GM12878 (cell line): ENCODE data around the gene ZNF106. TPM values are rescaled to one million over a fixed set of nuclear protein-coding genes. Genes with fewer than 3 reads are reported as not detected.

ENCODE experiments used
- ATAC-seq: fragments of 200-7000 bp; cut with Tn5 transposase; 3 replicates; pipeline ENCODE4 v1.9.1; 2020; ENCODE audit warnings: mild to moderate bottlenecking, moderate library complexity
- BruUV-seq: library from RNA; stranded (reverse); fragments of 400-500 nt; replicated peaks from 2 replicates; lab custom pipeline; 2021; lab: Mats Ljungman, UMichigan
- CTCF ChIA-PET: fragments of 300-600 bp; sonication (Branson Sonifier 250); formaldehyde crosslinking; extraction: SDS; loops from one replicate; lab custom pipeline; 2021; ENCODE audit warnings: inconsistent platforms; lab: Yijun Ruan, JAX
- POLR2A ChIA-PET: fragments of 350-600 bp; formaldehyde crosslinking; extraction: SDS; loops from one replicate; lab custom pipeline; 2021; ENCODE audit warnings: inconsistent platforms; lab: Charles Lee
- RAD21 ChIA-PET: fragments of 300-600 bp; sonication (Branson Sonifier 250); formaldehyde crosslinking; loops from one replicate; lab custom pipeline; 2023; ENCODE audit warnings: antibody characterized with exemption; ENCODE audit not compliant: unreplicated experiment; lab: Charles Lee
- SMC1A ChIA-PET: fragments of 300-600 bp; sonication (Branson Sonifier 250); formaldehyde crosslinking; loops from one replicate; lab custom pipeline; 2023; ENCODE audit not compliant: unreplicated experiment, uncharacterized antibody; lab: Charles Lee
- DNase-seq: peaks from one replicate; pipeline ENCODE4 v3.0.0-alpha.2; 2011; ENCODE audit warnings: low read depth, low spot score
- FAIRE-seq: peaks from 3 replicates; lab custom pipeline; 2011; peaks lifted over from hg19 to GRCh38; lab: Jason Lieb, UNC
- H2AFZ ChIP-seq: 2 replicates; pipeline ENCODE4 v1.6.0; 2011; ENCODE audit warnings: low read depth, low read length, control low read depth; ENCODE audit not compliant: control insufficient read depth
- H3K27ac ChIP-seq: 2 replicates; pipeline ENCODE4 v1.5.1; 2011; ENCODE audit warnings: control low read depth; ENCODE audit not compliant: control insufficient read depth, insufficient read depth
- H3K27me3 ChIP-seq, 2 experiments: replicated peaks in 1 of 2; 2 replicates each; pipeline versions ENCODE4 v1.6.0 to v1.6.1; 2011; ENCODE audit warnings: low read length in 1 of 2; ENCODE audit not compliant: control insufficient read depth in 2 of 2, insufficient read depth in 2 of 2
- H3K36me3 ChIP-seq, 2 experiments: 2 replicates each; pipeline ENCODE4 v1.5.1; 2011; ENCODE audit warnings: low read length in 1 of 2; ENCODE audit not compliant: control insufficient read depth in 2 of 2, insufficient read depth in 2 of 2
- H3K4me1 ChIP-seq: 2 replicates; pipeline ENCODE4 v1.6.1; 2011; ENCODE audit warnings: mild to moderate bottlenecking, low read length, moderate library complexity, mixed read lengths; ENCODE audit not compliant: control insufficient read depth, insufficient read depth
- H3K4me2 ChIP-seq: 2 replicates; pipeline ENCODE4 v1.6.0; 2011; ENCODE audit warnings: control low read depth; ENCODE audit not compliant: control insufficient read depth, insufficient read depth
- H3K4me3 ChIP-seq: fragments of 200-600 bp; sonication (generic); 2 replicates; pipeline ENCODE4 v1.5.1; 2016
- H3K79me2 ChIP-seq: 2 replicates; pipeline ENCODE4 v1.6.0; 2011; ENCODE audit warnings: low read length; ENCODE audit not compliant: control insufficient read depth, insufficient read depth
- H3K9ac ChIP-seq: 2 replicates; pipeline ENCODE4 v1.8.0; 2011; ENCODE audit warnings: low read length, control low read depth, mixed read lengths; ENCODE audit not compliant: control insufficient read depth, insufficient read depth
- H3K9me3 ChIP-seq: replicated peaks from 3 replicates; pipeline ENCODE4 v1.5.1; 2011; ENCODE audit warnings: mild to moderate bottlenecking, low read length; ENCODE audit not compliant: control insufficient read depth, insufficient read depth
- H4K20me1 ChIP-seq: 2 replicates; pipeline ENCODE4 v1.6.0; 2011; ENCODE audit not compliant: control insufficient read depth, insufficient read depth
- KLF5 ChIP-seq: fragments of 450-650 bp; IDR thresholded peaks from 2 replicates; pipeline ENCODE4 v1.6.1; 2014; ENCODE audit warnings: mild to moderate bottlenecking; ENCODE audit not compliant: partially characterized antibody
- SIN3A ChIP-seq: IDR thresholded peaks from 2 replicates; pipeline ENCODE4 v1.6.1; 2012; ENCODE audit warnings: low read depth, low read length, improper control_type of control experiment
- SUPT20H ChIP-seq: IDR thresholded peaks from 2 replicates; pipeline ENCODE4 v1.6.1; 2011; ENCODE audit warnings: low read depth, mild to moderate bottlenecking, low read length, moderate library complexity, borderline replicate concordance; ENCODE audit not compliant: control insufficient read depth
- ZZZ3 ChIP-seq: IDR thresholded peaks from 2 replicates; pipeline ENCODE4 v1.6.1; 2011; ENCODE audit warnings: low read depth; ENCODE audit not compliant: control insufficient read depth, insufficient read length
- WGBS: methylation state at CpG from one replicate; pipeline ENCODE4 v1.1.6; 2016; ENCODE audit warnings: low lambda C conversion rate; ENCODE audit not compliant: insufficient replicate concordance, insufficient coverage; ENCODE audit errors: missing lambda C conversion rate; 5-methylcytosine and 5-hydroxymethylcytosine counted together
- in situ Hi-C: fragments of 300-500 bp; cut with MboI; formaldehyde crosslinking; loops from 9 replicates; pipeline ENCODE4 v1.14.3; 2018; ENCODE audit warnings: mixed read lengths
- intact Hi-C: fragments of 100-400 bp; cut with micrococcal nuclease; formaldehyde crosslinking; loops from one replicate; pipeline ENCODE4 v1.14.2; 2022; ENCODE audit not compliant: unreplicated experiment
- polyA plus RNA-seq, 11 experiments: library from polyadenylated mRNA; depleted of rRNA in 4 of 11; unstranded in 6 of 11; stranded (reverse) in 5 of 11; fragments of >200 nt; fragmentation: Nextera tagmentation in 4 of 11; fragmentation: Illumina TruSeq in 1 of 11; extraction: Ambion mirVana in 4 of 11; extraction: Trizol in 1 of 11; gene quantifications; 1 replicate in 1 of 11; 2 replicates in 10 of 11; pipeline versions ENCODE4 v1.2.1 to v1.2.3, GENCODE V29; 2011 to 2016; ENCODE audit warnings: inconsistent platforms in 2 of 11, missing spikeins in 2 of 11, low read depth in 1 of 11
- total RNA-seq, 4 experiments: library from RNA; depleted of rRNA in 3 of 4; stranded (reverse); fragments of >200 nt in 3 of 4; fragmentation: Illumina TruSeq in 1 of 4; extraction: Trizol in 1 of 4; gene quantifications; 2 replicates each; pipeline versions ENCODE4 v1.2.1 to v1.2.3, GENCODE V29; 2013 to 2021

Gene ZNF106
- total and polyA plus RNA-seq, 10 of the 15 experiments (the other 5 are each of a cell fraction or from before 2014, with no cell fraction given) = 10.7 to 45.3 (median 32.5) TPM

GRCh38 chr15:42461261-42461660 lies 29.7 kb downstream of the ZNF106 start:
- peaks cover 8% of the 10 kb centered on the region for H3K4me1 ChIP-seq
- CTCF ChIA-PET = interaction anchor here (1.8 kb wide), 1 partner anchor 11 kb away, joined by 10 read pairs; no protein-coding TSS in a partner anchor
- DNase-seq (no peak), FAIRE-seq (no peak), ATAC-seq (no peak)
- TF ChIP-seq SUPT20H (no peak), ZZZ3 (no peak), KLF5 (no peak), SIN3A (no peak)
- no peaks in the 10 kb centered on the region for H4K20me1 ChIP-seq
- POLR2A ChIA-PET = interaction anchor here (1.2 kb wide), 2 partner anchors 41 to 86 kb away, joined by 3 to 6 read pairs; no protein-coding TSS in a partner anchor
- H3K36me3 ChIP-seq = peaks cover 1 to 4% of the 10 kb centered on the region in 2 experiments; a peak in 3 of 4 replicates
- SMC1A ChIA-PET = interaction anchor here (1.1 to 1.5 kb wide), 5 partner anchors 9 to 86 kb away, joined by 3 to 4 read pairs (median 3); partner anchors contain the start of genes HAUS2 and LRRC57
- H3K9ac ChIP-seq = no peak overlapping the region
- H3K4me2 ChIP-seq = no peak overlapping the region
- RAD21 ChIA-PET = no interaction called here
- intact Hi-C loops (no loop called here), in situ Hi-C loops (no loop called here)
- 46% methylated on average over 3 of the region's 3 CpGs for WGBS
- H3K79me2 ChIP-seq = no peaks in the 10 kb centered on the region; the same call in 1 of the 2 replicates
- no TSS peak for BruUV-seq
- no peaks in the 10 kb centered on the region for H3K27me3 ChIP-seq
- no peak overlapping the region for H3K27ac ChIP-seq
- no peaks in the 10 kb centered on the region for H3K9me3 ChIP-seq
- H2AFZ ChIP-seq = no peak overlapping the region
- no peak overlapping the region for H3K4me3 ChIP-seq
